HEK293 (cell line): ENCODE data around the gene TNC.

Experiments
- CTCF ChIA-PET: fragments of 350-600 bp; formaldehyde crosslinking; extraction: SDS; loops from one replicate; lab custom pipeline; 2021; ENCODE audit warnings: antibody characterized with exemption; lab: Yijun Ruan, JAX
- POLR2A ChIA-PET: fragments of 300-600 bp; formaldehyde crosslinking; extraction: SDS; loops from one replicate; lab custom pipeline; 2020; ENCODE audit warnings: antibody characterized with exemption, inconsistent platforms; lab: Yijun Ruan, JAX
- H3K27ac ChIP-seq: fragments of 200-500 bp; sonication (Bioruptor generic); 2 replicates; pipeline ENCODE4 v1.5.1; 2014; ENCODE audit warnings: low read depth, low read length, control low read depth, inconsistent platforms; ENCODE audit errors: extremely low read depth
- H3K36me3 ChIP-seq, 2 experiments: fragments of 200-500 bp in 1 of 2; sonication (Bioruptor generic) in 1 of 2; 1 replicate in 1 of 2; 2 replicates in 1 of 2; pipeline ENCODE4 v1.5.1; 2014 to 2017; ENCODE audit warnings: inconsistent platforms in 2 of 2, low read length in 2 of 2; ENCODE audit not compliant: control insufficient read depth in 2 of 2, insufficient read depth in 1 of 2
- H3K4me1 ChIP-seq: fragments of 200-500 bp; sonication (Bioruptor generic); 2 replicates; pipeline ENCODE4 v1.5.1; 2014; ENCODE audit warnings: mild to moderate bottlenecking, low read length, inconsistent platforms; ENCODE audit not compliant: control insufficient read depth, insufficient read depth
- H3K4me3 ChIP-seq: 2 replicates; pipeline ENCODE4 v1.5.1; 2011; ENCODE audit warnings: low read depth, mild to moderate bottlenecking, control low read depth, low read length, moderate library complexity
- H3K9me3 ChIP-seq: fragments of 200-500 bp; sonication (Bioruptor generic); 2 replicates; pipeline ENCODE4 v1.5.1; 2014; ENCODE audit warnings: low read depth, low read length, inconsistent platforms; ENCODE audit not compliant: control insufficient read depth, insufficient read depth
- GLI4 ChIP-seq: fragments of 450-650 bp; formaldehyde crosslinking; IDR thresholded peaks from 2 replicates; pipeline ENCODE4 v1.5.1; 2016; ENCODE audit warnings: missing biosample characterization, missing genetic modification characterization
- GLIS2 ChIP-seq: fragments of 450-650 bp; formaldehyde crosslinking; IDR thresholded peaks from 2 replicates; pipeline ENCODE4 v1.5.1; 2016; ENCODE audit warnings: missing biosample characterization, missing genetic modification characterization
- HOXC10 ChIP-seq: sonication (generic); formaldehyde crosslinking; IDR thresholded peaks from 2 replicates; pipeline ENCODE4 v1.8.1; 2023; ENCODE audit warnings: mild to moderate bottlenecking, missing genetic modification reagents
- IKZF3 ChIP-seq: fragments of 450-650 bp; IDR thresholded peaks from 2 replicates; pipeline ENCODE4 v1.5.0; 2018; ENCODE audit warnings: missing biosample characterization, mild to moderate bottlenecking, missing genetic modification characterization, moderate library complexity
- SCRT2 ChIP-seq: fragments of 450-650 bp; formaldehyde crosslinking; IDR thresholded peaks from 2 replicates; pipeline ENCODE4 v1.5.1; 2016; ENCODE audit warnings: missing biosample characterization, missing genetic modification characterization
- SETDB1 ChIP-seq: IDR thresholded peaks from one replicate; pipeline ENCODE4 v1.6.1; 2017; ENCODE audit warnings: mild to moderate bottlenecking, low read length, moderate library complexity, mixed read lengths; ENCODE audit not compliant: insufficient read length
- SP2 ChIP-seq: fragments of 450-650 bp; formaldehyde crosslinking; IDR thresholded peaks from 2 replicates; pipeline ENCODE4 v1.5.1; 2016; ENCODE audit warnings: missing biosample characterization, missing genetic modification characterization
- ZBTB20 ChIP-seq: fragments of 450-650 bp; formaldehyde crosslinking; IDR thresholded peaks from 2 replicates; pipeline ENCODE4 v1.5.1; 2016; ENCODE audit warnings: missing biosample characterization, missing genetic modification characterization
- ZNF2 ChIP-seq: fragments of 450-650 bp; formaldehyde crosslinking; IDR thresholded peaks from 2 replicates; pipeline ENCODE4 v1.5.1; 2016; ENCODE audit warnings: missing biosample characterization, missing genetic modification characterization
- ZNF362 ChIP-seq: fragments of 450-650 bp; formaldehyde crosslinking; IDR thresholded peaks from 2 replicates; pipeline ENCODE4 v1.5.1; 2016; ENCODE audit warnings: missing biosample characterization, missing genetic modification characterization
- ZNF48 ChIP-seq: fragments of 450-650 bp; formaldehyde crosslinking; IDR thresholded peaks from 2 replicates; pipeline ENCODE4 v1.5.1; 2016; ENCODE audit warnings: missing biosample characterization, missing genetic modification characterization
- ZNF549 ChIP-seq: fragments of 450-650 bp; IDR thresholded peaks from 2 replicates; pipeline ENCODE4 v1.5.1; 2018; ENCODE audit warnings: missing biosample characterization, missing genetic modification characterization, mild to moderate bottlenecking, inconsistent platforms, moderate library complexity
- ZNF561 ChIP-seq: fragments of 450-650 bp; IDR thresholded peaks from 2 replicates; pipeline ENCODE4 v1.5.1; 2018; ENCODE audit warnings: missing biosample characterization, missing genetic modification characterization, borderline replicate concordance
- ZNF704 ChIP-seq: fragments of 450-650 bp; formaldehyde crosslinking; IDR thresholded peaks from 2 replicates; pipeline ENCODE4 v1.5.1; 2016; ENCODE audit warnings: missing biosample characterization, missing genetic modification characterization
- ZNF707 ChIP-seq: fragments of 450-650 bp; formaldehyde crosslinking; IDR thresholded peaks from 2 replicates; pipeline ENCODE4 v1.5.1; 2016; ENCODE audit warnings: missing biosample characterization, missing genetic modification characterization
- ZNF776 ChIP-seq: fragments of 450-650 bp; formaldehyde crosslinking; IDR thresholded peaks from 2 replicates; pipeline ENCODE4 v1.5.0; 2017; ENCODE audit warnings: missing biosample characterization, missing genetic modification characterization, borderline replicate concordance
- ZNF785 ChIP-seq: fragments of 450-650 bp; formaldehyde crosslinking; IDR thresholded peaks from 2 replicates; pipeline ENCODE4 v1.5.1; 2016; ENCODE audit warnings: missing biosample characterization, missing genetic modification characterization
- ZNF830 ChIP-seq: fragments of 450-650 bp; IDR thresholded peaks from 2 replicates; pipeline ENCODE4 v1.5.0; 2018; ENCODE audit warnings: missing biosample characterization, missing genetic modification characterization, low read depth, mild to moderate bottlenecking, moderate library complexity
- ZXDB ChIP-seq: fragments of 450-650 bp; formaldehyde crosslinking; IDR thresholded peaks from 2 replicates; pipeline ENCODE4 v1.5.1; 2016; ENCODE audit warnings: missing biosample characterization, missing genetic modification characterization
- TF ChIP-seq, protein P1 (sequence below): IDR thresholded peaks from 2 replicates; pipeline ENCODE4 v1.6.1; 2011; ENCODE audit warnings: mild to moderate bottlenecking, low read depth, low read length, borderline replicate concordance
- TF ChIP-seq, protein P2 (sequence below): fragments of 450-650 bp; formaldehyde crosslinking; IDR thresholded peaks from 2 replicates; pipeline ENCODE4 v1.5.1; 2016; ENCODE audit warnings: missing biosample characterization, missing genetic modification characterization
- TF ChIP-seq, protein P3 (sequence below): fragments of 450-650 bp; formaldehyde crosslinking; IDR thresholded peaks from 2 replicates; pipeline ENCODE4 v1.5.1; 2016; ENCODE audit warnings: missing biosample characterization, missing genetic modification characterization, borderline replicate concordance

TNC gene

DNA sequence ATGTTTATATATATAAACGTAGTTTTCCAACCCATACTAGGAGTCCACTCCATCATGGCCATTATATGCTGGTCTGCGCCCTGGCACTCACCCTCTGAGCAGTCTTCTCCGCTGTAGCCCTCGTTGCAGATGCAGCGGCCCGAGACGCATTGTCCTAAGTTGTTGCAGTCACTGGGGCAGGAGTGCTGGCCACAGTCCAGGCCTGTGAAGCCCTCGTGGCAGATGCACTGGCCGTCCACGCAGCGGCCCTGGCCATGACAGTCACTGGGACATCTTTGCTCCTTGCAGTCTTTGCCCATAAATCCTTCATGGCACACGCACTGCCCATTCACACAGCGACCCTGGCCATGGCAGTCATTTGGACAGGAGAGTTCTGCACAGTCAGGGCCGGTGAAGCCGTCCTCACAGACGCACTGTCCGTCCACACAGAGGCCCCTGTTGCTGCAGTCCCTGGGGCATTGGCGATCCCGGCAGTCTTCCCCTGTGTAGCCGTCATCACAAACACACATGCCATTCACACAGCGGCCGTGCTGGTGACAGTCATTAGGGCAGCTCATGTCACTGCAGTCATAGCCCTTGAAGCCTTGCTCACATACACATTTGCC, 32.1 kb downstream of the TNC start (continued):
- no peak for TF ChIP-seq IKZF3 (tag by site-specific recombination)
- TF ChIP-seq ZNF785 (tag by site-specific recombination), result no peak
- TF ChIP-seq, all 188 proteins: peak for 0

GRCh38 chr9:115084709-115085108, 33.2 kb downstream of the TNC start:
- H3K4me1 ChIP-seq, result no peaks in the 10 kb centered on the region
- no peak for TF ChIP-seq SP2
- no peak for TF ChIP-seq SCRT2 (tag by site-specific recombination)
- no peak for TF ChIP-seq GLI4 (tag by site-specific recombination)
- no peak for TF ChIP-seq HOXC10 (CRISPR knock-in tag)
- TF ChIP-seq, protein P1, sequence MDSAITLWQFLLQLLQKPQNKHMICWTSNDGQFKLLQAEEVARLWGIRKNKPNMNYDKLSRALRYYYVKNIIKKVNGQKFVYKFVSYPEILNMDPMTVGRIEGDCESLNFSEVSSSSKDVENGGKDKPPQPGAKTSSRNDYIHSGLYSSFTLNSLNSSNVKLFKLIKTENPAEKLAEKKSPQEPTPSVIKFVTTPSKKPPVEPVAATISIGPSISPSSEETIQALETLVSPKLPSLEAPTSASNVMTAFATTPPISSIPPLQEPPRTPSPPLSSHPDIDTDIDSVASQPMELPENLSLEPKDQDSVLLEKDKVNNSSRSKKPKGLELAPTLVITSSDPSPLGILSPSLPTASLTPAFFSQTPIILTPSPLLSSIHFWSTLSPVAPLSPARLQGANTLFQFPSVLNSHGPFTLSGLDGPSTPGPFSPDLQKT, result no peak
- TF ChIP-seq ZNF707, result no peak
- TF ChIP-seq GLIS2 (tag by site-specific recombination), result no peak
- no peak for TF ChIP-seq ZXDB (tag by site-specific recombination)
- TF ChIP-seq ZNF549 (tag by site-specific recombination), result no peak
- TF ChIP-seq ZNF704 (tag by site-specific recombination), result no peak
- no peak for TF ChIP-seq ZNF830 (tag by site-specific recombination)
- no peaks in the 10 kb centered on the region for H3K36me3 ChIP-seq
- no peak overlapping the region for H3K27ac ChIP-seq
- H3K9me3 ChIP-seq, result no peaks in the 10 kb centered on the region
- POLR2A ChIA-PET, result no interaction called here
- H3K4me3 ChIP-seq, result no peak overlapping the region
- CTCF ChIA-PET, result no interaction called here

GRCh38 chr9:115084157-115084556, 33.8 kb downstream of the TNC start:
- no peak overlapping the region for H3K4me3 ChIP-seq
- TF ChIP-seq, protein P2, sequence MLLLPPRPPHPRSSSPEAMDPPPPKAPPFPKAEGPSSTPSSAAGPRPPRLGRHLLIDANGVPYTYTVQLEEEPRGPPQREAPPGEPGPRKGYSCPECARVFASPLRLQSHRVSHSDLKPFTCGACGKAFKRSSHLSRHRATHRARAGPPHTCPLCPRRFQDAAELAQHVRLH (tag by site-specific recombination), result no peak
- no peak for TF ChIP-seq ZBTB20 (tag by site-specific recombination)
- no peak for TF ChIP-seq ZNF561 (tag by site-specific recombination)
- TF ChIP-seq ZNF362 (tag by site-specific recombination), result no peak
- no peak for TF ChIP-seq SETDB1
- TF ChIP-seq ZNF48 (tag by site-specific recombination), result no peak
- TF ChIP-seq, protein P3, sequence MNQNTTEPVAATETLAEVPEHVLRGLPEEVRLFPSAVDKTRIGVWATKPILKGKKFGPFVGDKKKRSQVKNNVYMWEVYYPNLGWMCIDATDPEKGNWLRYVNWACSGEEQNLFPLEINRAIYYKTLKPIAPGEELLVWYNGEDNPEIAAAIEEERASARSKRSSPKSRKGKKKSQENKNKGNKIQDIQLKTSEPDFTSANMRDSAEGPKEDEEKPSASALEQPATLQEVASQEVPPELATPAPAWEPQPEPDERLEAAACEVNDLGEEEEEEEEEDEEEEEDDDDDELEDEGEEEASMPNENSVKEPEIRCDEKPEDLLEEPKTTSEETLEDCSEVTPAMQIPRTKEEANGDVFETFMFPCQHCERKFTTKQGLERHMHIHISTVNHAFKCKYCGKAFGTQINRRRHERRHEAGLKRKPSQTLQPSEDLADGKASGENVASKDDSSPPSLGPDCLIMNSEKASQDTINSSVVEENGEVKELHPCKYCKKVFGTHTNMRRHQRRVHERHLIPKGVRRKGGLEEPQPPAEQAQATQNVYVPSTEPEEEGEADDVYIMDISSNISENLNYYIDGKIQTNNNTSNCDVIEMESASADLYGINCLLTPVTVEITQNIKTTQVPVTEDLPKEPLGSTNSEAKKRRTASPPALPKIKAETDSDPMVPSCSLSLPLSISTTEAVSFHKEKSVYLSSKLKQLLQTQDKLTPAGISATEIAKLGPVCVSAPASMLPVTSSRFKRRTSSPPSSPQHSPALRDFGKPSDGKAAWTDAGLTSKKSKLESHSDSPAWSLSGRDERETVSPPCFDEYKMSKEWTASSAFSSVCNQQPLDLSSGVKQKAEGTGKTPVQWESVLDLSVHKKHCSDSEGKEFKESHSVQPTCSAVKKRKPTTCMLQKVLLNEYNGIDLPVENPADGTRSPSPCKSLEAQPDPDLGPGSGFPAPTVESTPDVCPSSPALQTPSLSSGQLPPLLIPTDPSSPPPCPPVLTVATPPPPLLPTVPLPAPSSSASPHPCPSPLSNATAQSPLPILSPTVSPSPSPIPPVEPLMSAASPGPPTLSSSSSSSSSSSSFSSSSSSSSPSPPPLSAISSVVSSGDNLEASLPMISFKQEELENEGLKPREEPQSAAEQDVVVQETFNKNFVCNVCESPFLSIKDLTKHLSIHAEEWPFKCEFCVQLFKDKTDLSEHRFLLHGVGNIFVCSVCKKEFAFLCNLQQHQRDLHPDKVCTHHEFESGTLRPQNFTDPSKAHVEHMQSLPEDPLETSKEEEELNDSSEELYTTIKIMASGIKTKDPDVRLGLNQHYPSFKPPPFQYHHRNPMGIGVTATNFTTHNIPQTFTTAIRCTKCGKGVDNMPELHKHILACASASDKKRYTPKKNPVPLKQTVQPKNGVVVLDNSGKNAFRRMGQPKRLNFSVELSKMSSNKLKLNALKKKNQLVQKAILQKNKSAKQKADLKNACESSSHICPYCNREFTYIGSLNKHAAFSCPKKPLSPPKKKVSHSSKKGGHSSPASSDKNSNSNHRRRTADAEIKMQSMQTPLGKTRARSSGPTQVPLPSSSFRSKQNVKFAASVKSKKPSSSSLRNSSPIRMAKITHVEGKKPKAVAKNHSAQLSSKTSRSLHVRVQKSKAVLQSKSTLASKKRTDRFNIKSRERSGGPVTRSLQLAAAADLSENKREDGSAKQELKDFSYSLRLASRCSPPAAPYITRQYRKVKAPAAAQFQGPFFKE, result no peak
- TF ChIP-seq ZNF2 (tag by site-specific recombination), result no peak
- TF ChIP-seq ZNF776 (tag by site-specific recombination), result no peak

More at GRCh38 chr9:115084157-115084556, 33.8 kb downstream of the TNC start:
- no peaks in the 10 kb centered on the region for H3K4me1 ChIP-seq
- no peak overlapping the region for H3K27ac ChIP-seq
- ChIA-PET POLR2A (no interaction called here), CTCF (no interaction called here)
- H3K9me3 ChIP-seq, result no peaks in the 10 kb centered on the region
- no peaks in the 10 kb centered on the region for H3K36me3 ChIP-seq
